WTC11 (cell line): Measurements from ENCODE around the gene GLE1. TPM values are rescaled to one million over a fixed set of nuclear protein-coding genes. Genes with fewer than 3 reads are reported as not detected.

ENCODE experiments used
- E2F5 ChIP-seq: sonication (generic); formaldehyde crosslinking; IDR thresholded peaks from 2 replicates; pipeline ENCODE4 v1.8.1; 2022; ENCODE audit warnings: mild to moderate bottlenecking, moderate library complexity, missing genetic modification reagents
- ELF4 ChIP-seq: sonication (generic); formaldehyde crosslinking; IDR thresholded peaks from 2 replicates; pipeline ENCODE4 v1.8.1; 2022; ENCODE audit warnings: low read depth, mild to moderate bottlenecking, moderate library complexity, missing genetic modification reagents
- FOXP4 ChIP-seq: sonication (generic); formaldehyde crosslinking; IDR thresholded peaks from 2 replicates; pipeline ENCODE4 v1.8.0; 2022; ENCODE audit warnings: mild to moderate bottlenecking, missing genetic modification reagents
- GABPB1 ChIP-seq: sonication (generic); formaldehyde crosslinking; IDR thresholded peaks from 2 replicates; pipeline ENCODE4 v1.8.1; 2023; ENCODE audit warnings: mild to moderate bottlenecking, missing genetic modification reagents
- JAZF1 ChIP-seq: fragments of 250-450 bp; sonication (Bioruptor Pico); IDR thresholded peaks from 2 replicates; pipeline ENCODE4 v1.9.0; 2021; ENCODE audit warnings: moderate library complexity, mild to moderate bottlenecking, inconsistent platforms
- MLX ChIP-seq: sonication (generic); formaldehyde crosslinking; IDR thresholded peaks from 2 replicates; pipeline ENCODE4 v1.8.1; 2023; ENCODE audit warnings: mild to moderate bottlenecking, missing genetic modification reagents, moderate library complexity
- NFE2L1 ChIP-seq: sonication (generic); formaldehyde crosslinking; IDR thresholded peaks from 2 replicates; pipeline ENCODE4 v1.8.1; 2023; ENCODE audit warnings: missing genetic modification reagents
- NR2C2 ChIP-seq: sonication (generic); formaldehyde crosslinking; IDR thresholded peaks from 2 replicates; pipeline ENCODE4 v1.8.0; 2022; ENCODE audit warnings: mild to moderate bottlenecking, missing genetic modification reagents
- NR3C1 ChIP-seq: sonication (generic); formaldehyde crosslinking; conservative IDR thresholded peaks from 2 replicates; pipeline ENCODE4 v1.8.1; 2023; ENCODE audit warnings: low read depth, mild to moderate bottlenecking, missing genetic modification reagents
- PRDM15 ChIP-seq: sonication (generic); formaldehyde crosslinking; IDR thresholded peaks from 2 replicates; pipeline ENCODE4 v1.8.0; 2022; ENCODE audit warnings: missing genetic modification reagents
- PREB ChIP-seq: sonication (generic); formaldehyde crosslinking; IDR thresholded peaks from 2 replicates; pipeline ENCODE4 v1.8.1; 2022; ENCODE audit warnings: mild to moderate bottlenecking, missing genetic modification reagents, moderate library complexity, borderline replicate concordance
- SMAD4 ChIP-seq: sonication (generic); formaldehyde crosslinking; IDR thresholded peaks from 2 replicates; pipeline ENCODE4 v1.8.0; 2022; ENCODE audit warnings: mild to moderate bottlenecking, missing genetic modification reagents
- SP1 ChIP-seq: sonication (generic); formaldehyde crosslinking; conservative IDR thresholded peaks from 2 replicates; pipeline ENCODE4 v1.8.1; 2022; ENCODE audit warnings: missing genetic modification reagents
- TEAD1 ChIP-seq: sonication (generic); formaldehyde crosslinking; IDR thresholded peaks from 2 replicates; pipeline ENCODE4 v1.8.0; 2022; ENCODE audit warnings: mild to moderate bottlenecking, missing genetic modification reagents
- ZNF138 ChIP-seq: sonication (generic); formaldehyde crosslinking; conservative IDR thresholded peaks from 2 replicates; pipeline ENCODE4 v1.8.1; 2022; ENCODE audit warnings: mild to moderate bottlenecking, moderate library complexity, missing genetic modification reagents
- ZNF263 ChIP-seq: sonication (generic); formaldehyde crosslinking; IDR thresholded peaks from 2 replicates; pipeline ENCODE4 v1.8.1; 2022; ENCODE audit warnings: low read depth, mild to moderate bottlenecking, moderate library complexity, missing genetic modification reagents
- ZNF396 ChIP-seq: fragments of 250-450 bp; sonication (Bioruptor Pico); IDR thresholded peaks from 2 replicates; pipeline ENCODE4 v1.8.0; 2021; ENCODE audit warnings: mild to moderate bottlenecking, moderate library complexity, borderline replicate concordance
- ZNF416 ChIP-seq: fragments of 250-450 bp; sonication (Bioruptor Pico); IDR thresholded peaks from 2 replicates; pipeline ENCODE4 v1.9.0; 2021; ENCODE audit warnings: mild to moderate bottlenecking, inconsistent platforms
- ZNF512 ChIP-seq: sonication (generic); formaldehyde crosslinking; IDR thresholded peaks from 2 replicates; pipeline ENCODE4 v1.8.1; 2022; ENCODE audit warnings: missing genetic modification reagents, borderline replicate concordance
- ZNF532 ChIP-seq: fragments of 250-450 bp; sonication (Bioruptor Pico); IDR thresholded peaks from 2 replicates; pipeline ENCODE4 v1.9.0; 2021; ENCODE audit warnings: mild to moderate bottlenecking, borderline replicate concordance
- ZSCAN18 ChIP-seq: fragments of 250-450 bp; sonication (Bioruptor Pico); IDR thresholded peaks from 2 replicates; pipeline ENCODE4 v2.1.2; 2022; ENCODE audit warnings: mild to moderate bottlenecking, moderate library complexity
- total RNA-seq: library from RNA; stranded (reverse); gene quantifications from 3 replicates; pipeline ENCODE4 v1.2.3, GENCODE V29; 2021
- TF ChIP-seq, protein P1 (sequence below): fragments of 250-450 bp; sonication (Bioruptor Pico); IDR thresholded peaks from 2 replicates; pipeline ENCODE4 v1.9.0; 2021; ENCODE audit warnings: mild to moderate bottlenecking

GLE1 gene
- total RNA-seq, 1 experiment from 2014 or later: 19.7 TPM

GRCh38 chr9:128552153-128552743 is 47.7 kb downstream of the GLE1 start, which contains the start of gene SPTAN1 (continued):
- no peak for TF ChIP-seq PRDM15
- TF ChIP-seq ZSCAN18 (CRISPR knock-in tag): peak; percentile 63; the same call in 1 of the 2 replicates
- TF ChIP-seq NR3C1 (CRISPR knock-in tag): 0 out of 2 replicates have a peak, but pooled peaks have one; percentile 37
- 0 out of 2 replicates have a peak, but pooled peaks have one; percentile 75 for TF ChIP-seq ELF4 (CRISPR knock-in tag)
- no peak for TF ChIP-seq ZNF512 (CRISPR knock-in tag)
- TF ChIP-seq NR2C2 (CRISPR knock-in tag): no peak
- TF ChIP-seq ZNF532 (CRISPR knock-in tag): no peak
- peak; percentile 57; the same call in 1 of the 2 replicates for TF ChIP-seq ZNF263 (CRISPR knock-in tag)
- no peak for TF ChIP-seq TEAD1
- TF ChIP-seq GABPB1 (CRISPR knock-in tag): no peak
- TF ChIP-seq MLX (CRISPR knock-in tag): no peak
- TF ChIP-seq FOXP4: no peak
- TF ChIP-seq SMAD4 (CRISPR knock-in tag): no peak
- TF ChIP-seq ZNF396 (CRISPR knock-in tag): no peak
- no peak for TF ChIP-seq JAZF1
- TF ChIP-seq ZNF138 (CRISPR knock-in tag): no peak
- TF ChIP-seq NFE2L1 (CRISPR knock-in tag): 0 out of 2 replicates have a peak, but pooled peaks have one; percentile 14
- TF ChIP-seq SP1 (CRISPR knock-in tag): peak; percentile 69
- peak; percentile 53; the same call in 1 of the 2 replicates for TF ChIP-seq E2F5 (CRISPR knock-in tag)
- TF ChIP-seq, protein P1, sequence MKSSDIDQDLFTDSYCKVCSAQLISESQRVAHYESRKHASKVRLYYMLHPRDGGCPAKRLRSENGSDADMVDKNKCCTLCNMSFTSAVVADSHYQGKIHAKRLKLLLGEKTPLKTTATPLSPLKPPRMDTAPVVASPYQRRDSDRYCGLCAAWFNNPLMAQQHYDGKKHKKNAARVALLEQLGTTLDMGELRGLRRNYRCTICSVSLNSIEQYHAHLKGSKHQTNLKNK (CRISPR knock-in tag): no peak
- TF ChIP-seq PREB (CRISPR knock-in tag): no peak
- TF ChIP-seq ZNF416 (CRISPR knock-in tag): peak; percentile 68; the same call in 1 of the 2 replicates
